NOMO-1 treated with dmso at 0.1 percent for 144 hours (cell line): ENCODE data around the gene AUH.

Source experiments
- DNase-seq: peaks from one replicate; lab custom pipeline; 2025; ENCODE audit not compliant: unreplicated experiment; lab: John Stamatoyannopoulos, UW

AUH gene

DNA sequence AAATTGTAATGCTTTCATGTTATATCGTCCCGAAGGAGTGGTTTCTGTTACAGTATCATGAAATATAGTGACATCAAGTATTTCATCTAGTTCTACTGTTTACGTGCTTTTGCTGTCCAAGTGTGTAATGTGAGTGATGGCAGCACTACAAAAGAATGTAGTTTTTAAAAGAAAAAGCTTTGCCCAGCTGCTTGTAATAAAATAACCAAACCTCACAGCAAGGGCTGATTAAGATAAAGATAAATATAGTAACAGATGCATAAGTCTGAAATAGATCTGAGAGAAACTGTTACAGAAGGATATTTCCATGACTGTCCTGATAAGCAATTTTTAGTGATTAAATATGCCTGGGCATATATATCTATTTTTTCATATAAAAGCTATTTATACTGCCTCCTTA is 106.4 kb downstream of the AUH start:
- no peak for DNase-seq

GRCh38 chr9:91253488-91253887 is 108.2 kb downstream of the AUH start:
- no peak for DNase-seq

DNA sequence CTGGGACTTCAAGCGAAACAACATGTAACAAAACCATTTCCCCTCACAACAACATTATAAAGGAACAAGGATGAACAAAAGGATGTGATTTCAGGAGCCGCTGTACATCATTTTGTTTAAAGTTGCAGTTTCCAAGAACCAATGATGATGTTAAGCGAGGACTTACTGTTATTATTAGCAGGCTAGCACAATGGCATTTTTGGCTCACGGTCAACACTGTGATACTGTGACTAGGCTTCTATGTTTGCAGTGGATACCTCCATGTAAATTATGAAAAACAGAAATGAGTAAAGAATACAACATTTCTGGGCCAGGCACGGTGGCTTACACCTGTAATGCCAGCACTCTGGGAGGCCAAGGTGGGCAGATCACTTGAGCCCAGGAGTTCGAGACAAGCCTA is 113.0 kb downstream of the AUH start:
- DNase-seq: no peak

DNA sequence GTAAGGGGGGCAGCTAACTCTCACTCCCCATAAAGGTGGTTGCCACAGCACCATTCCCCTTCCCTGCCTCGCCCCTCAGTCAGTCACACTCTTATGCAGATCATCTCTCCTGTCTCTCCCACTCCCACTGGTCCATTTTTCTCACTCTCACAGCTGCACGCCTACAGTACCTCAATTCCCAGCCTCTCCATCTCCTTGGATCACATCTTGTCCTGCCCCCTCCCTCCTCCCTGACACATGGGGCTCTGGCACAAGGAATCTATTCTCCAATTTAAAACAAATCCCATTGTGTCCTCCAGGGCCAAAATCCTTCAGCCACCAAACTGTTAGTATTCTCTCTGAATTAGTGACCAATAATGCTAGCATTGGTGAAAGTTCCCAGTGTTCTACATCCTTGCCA is 114.4 kb downstream of the AUH start:
- no peak for DNase-seq

DNA sequence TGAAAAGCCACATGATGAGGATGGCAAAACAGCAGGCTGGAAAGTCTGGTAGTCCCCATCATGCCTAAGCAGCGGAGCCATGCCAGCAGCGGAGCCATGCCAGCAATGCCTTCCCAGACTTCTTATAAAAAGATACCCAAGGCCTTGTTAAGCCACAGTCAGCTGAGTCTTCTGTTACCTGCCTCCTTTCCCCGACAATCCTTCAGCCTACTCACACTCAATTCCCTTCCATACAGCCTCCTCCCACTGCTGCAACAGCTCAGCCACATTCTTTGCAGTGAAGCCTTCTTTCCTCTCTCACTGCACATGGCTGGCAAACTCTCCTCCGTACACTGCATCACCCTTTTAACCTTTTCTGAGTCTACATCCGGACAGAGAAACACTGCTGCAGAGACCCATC is 114.9 kb downstream of the AUH start:
- DNase-seq: no peak

- no peak for DNase-seq
These were observed 116.0 kb downstream of the AUH start for GRCh38 chr9:91245431-91246313.

GRCh38 chr9:91243029-91243428 is 118.7 kb downstream of the AUH start:
- DNase-seq: no peak

DNA sequence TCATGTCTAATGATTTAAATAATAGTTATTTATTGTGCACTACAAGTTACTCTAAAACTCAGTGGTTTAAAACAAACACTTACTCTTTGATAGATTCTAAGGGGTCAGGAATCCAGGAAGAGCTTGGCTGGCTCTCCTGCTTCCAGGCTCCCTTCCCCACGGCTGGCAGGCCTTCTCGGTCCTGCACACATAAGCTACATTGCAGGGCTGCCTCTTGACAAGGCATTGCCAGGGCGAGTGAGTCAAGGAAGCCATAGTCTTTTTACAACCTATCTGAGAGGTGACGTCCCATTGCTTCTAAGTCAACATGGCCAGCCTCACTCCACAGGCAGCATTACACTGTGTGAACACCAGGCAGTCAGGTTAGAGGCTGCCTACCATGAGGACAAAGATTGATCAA is 119.8 kb downstream of the AUH start:
- DNase-seq: no peak

- DNase-seq: no peak
These were observed 121.0 kb downstream of the AUH start for GRCh38 chr9:91240596-91241165.

DNA sequence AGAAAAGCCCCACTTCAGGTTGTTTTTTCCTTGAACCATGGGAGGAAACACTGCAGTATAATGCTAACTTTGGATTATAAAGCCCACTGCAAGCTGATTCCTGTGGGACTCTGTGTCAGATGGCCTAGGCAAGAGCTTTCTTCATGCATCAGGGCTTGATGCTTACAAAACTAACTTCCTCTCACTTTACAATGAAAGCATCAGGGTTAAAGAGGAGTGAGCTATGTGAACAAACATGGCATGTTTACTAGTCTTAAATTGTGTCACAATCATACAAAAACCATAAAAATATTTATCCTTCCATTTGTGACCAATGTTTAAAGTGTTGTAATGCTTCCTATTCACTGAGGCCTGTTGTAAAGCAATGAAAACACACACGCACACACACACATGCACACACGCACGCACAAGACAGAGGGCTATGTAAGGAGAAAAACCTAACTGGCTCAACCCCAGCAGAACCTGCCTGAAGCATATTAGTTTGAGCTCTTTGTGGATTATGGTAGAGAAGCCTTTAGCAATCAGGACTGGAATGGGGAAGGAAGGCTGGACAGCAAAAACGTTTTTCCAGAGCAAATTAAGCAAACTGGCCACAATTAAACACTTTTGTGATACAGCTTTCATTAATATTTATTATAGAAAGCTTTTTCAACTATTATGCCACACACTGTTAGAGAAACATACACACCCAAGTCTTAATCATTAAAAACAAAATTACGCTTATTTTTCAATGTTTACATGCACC is 122.2 kb downstream of the AUH start:
- no peak for DNase-seq

- no peak for DNase-seq
These were observed 127.2 kb downstream of the AUH start for GRCh38 chr9:91234523-91234922.

- no peak for DNase-seq
These were observed 130.1 kb downstream of the AUH start for GRCh38 chr9:91231619-91232018.

DNA sequence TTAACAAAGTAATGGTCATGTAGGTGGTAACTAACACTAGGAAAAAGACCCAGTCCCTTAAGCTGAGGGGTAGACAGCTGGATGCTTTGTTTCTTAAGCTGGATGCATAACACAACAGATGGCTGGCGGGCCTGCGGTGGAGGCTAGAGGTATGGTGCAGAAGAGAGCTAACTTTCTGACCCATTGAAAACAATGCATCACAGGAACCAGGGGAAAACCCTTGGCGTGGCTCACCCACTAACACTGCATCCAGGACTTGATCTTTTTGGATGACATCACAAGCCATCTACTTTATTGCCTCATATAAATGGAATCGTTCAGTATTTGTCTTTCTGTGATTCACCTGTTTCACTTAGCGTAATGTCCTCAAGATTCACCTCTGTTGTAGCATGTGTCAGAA is 138.7 kb downstream of the AUH start:
- DNase-seq: no peak

GRCh38 chr9:91222457-91222856 is 139.3 kb downstream of the AUH start:
- no peak for DNase-seq

GRCh38 chr9:91221332-91221731 is 140.4 kb downstream of the AUH start:
- DNase-seq: no peak

GRCh38 chr9:91220491-91221135 is 141.1 kb downstream of the AUH start:
- no peak for DNase-seq

- DNase-seq: no peak
These were observed 141.7 kb downstream of the AUH start for GRCh38 chr9:91220021-91220420.

DNA sequence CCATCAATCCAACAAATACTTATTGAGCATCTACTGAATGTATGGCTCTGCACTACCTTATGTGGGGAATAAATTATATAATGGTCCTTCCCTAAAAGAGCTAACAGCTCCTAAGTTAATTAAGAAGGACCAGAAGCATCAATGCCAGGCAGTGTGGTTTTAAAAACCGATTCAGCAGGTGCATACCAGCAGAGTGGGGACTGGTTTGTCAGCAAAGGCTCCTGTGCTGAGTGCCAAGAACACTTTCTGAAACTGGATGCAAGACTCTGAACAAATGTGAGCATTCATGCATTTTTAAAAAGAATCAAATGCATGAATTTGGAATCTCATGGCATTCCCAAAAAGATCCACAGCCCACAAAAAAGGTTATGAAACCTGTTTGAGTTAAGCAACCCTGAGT is 142.2 kb downstream of the AUH start:
- no peak for DNase-seq

- no peak for DNase-seq
These were observed 144.3 kb downstream of the AUH start for GRCh38 chr9:91217388-91217787.

DNA sequence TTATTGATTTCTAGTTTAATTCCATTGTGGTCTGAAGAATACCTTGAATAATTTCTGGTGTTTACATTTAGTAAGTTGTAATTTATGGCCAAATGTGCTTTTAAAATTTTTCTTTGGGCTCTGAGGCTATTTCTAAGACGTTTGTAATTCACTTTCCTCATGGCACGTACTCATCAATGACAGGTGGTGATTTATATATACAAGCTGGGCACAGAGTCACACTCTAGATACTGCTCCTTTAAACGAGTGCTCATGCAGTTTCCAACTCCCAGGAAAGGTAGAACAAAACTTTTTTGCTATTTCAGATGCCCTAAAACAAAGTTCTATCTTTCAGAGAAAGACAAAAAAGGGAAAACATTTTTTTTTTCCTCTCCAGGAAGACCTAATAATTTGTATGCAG is 146.9 kb downstream of the AUH start:
- no peak for DNase-seq

- no peak for DNase-seq
These were observed 147.6 kb downstream of the AUH start for GRCh38 chr9:91214086-91214485.
